ENCODE measurements around the gene C12orf76. TPM values are rescaled to one million over a fixed set of nuclear protein-coding genes. Genes with fewer than 3 reads are reported as not detected.
A peak's percentile ranks its signal among the peaks of the same experiment; 100 is the strongest.

Gene C12orf76
- total and polyA plus RNA-seq, 2 of the 13 experiments (the other 11 are each of a cell fraction or from before 2014, with no cell fraction given): 15.8 to 38.4 TPM

DNA sequence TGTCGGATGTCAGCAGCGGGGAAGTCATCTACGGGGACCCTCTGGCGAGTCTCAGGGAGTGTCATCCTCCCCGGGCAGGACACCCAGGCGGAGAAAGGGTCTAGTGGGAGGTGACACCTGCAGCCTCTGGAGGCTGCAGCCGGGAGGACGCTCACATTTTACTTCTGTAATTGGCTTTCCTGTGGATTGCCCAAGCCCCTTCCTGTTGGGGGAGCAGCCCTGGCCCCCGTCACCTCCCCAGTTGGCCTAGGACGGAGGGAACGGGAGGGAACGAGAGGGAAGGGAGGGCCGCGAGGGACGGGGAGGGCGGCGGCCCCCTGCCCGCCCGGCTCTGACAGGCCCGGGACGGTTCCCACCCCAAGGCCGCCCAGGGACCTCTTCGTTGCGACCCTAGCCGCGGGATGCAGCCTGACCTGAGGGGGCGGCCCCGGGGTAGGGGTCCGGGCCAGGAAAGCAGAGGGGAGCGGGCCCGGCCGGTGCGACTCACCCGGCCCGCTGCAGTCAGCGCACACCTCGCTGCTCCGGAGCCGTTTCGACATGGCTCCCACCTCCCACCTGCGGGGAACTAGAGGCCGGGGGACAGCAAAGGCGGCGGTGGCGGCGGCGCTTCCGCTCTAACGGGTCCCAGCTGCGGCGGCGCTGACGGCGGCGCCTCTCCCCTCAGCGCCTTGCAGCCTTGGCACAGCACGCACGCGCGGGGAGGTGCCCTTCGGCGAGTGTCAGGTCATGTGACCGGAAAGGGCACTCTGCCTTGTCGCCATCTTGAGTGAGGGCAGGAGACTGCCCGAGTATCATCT, 52.4 kb downstream of the C12orf76 start, which contains the start of gene GIT2 (continued):
- 0 out of 2 replicates have a peak, but pooled peaks have one; percentile 27 for TF ChIP-seq ZNF160 (CRISPR knock-in tag; IDR thresholded peaks at IDR 0.05)
- TF ChIP-seq, protein P1, sequence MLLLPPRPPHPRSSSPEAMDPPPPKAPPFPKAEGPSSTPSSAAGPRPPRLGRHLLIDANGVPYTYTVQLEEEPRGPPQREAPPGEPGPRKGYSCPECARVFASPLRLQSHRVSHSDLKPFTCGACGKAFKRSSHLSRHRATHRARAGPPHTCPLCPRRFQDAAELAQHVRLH (CRISPR knock-in tag; IDR thresholded peaks at IDR 0.05; ENCODE audit: borderline replicate concordance, low read depth): no peak
- TF ChIP-seq, protein P2, sequence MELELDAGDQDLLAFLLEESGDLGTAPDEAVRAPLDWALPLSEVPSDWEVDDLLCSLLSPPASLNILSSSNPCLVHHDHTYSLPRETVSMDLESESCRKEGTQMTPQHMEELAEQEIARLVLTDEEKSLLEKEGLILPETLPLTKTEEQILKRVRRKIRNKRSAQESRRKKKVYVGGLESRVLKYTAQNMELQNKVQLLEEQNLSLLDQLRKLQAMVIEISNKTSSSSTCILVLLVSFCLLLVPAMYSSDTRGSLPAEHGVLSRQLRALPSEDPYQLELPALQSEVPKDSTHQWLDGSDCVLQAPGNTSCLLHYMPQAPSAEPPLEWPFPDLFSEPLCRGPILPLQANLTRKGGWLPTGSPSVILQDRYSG (CRISPR knock-in tag; IDR thresholded peaks at IDR 0.05): no peak
- no peak for TF ChIP-seq MBD4 (IDR thresholded peaks at IDR 0.05; ENCODE audit: borderline replicate concordance, low read length)
- TF ChIP-seq, protein P3, sequence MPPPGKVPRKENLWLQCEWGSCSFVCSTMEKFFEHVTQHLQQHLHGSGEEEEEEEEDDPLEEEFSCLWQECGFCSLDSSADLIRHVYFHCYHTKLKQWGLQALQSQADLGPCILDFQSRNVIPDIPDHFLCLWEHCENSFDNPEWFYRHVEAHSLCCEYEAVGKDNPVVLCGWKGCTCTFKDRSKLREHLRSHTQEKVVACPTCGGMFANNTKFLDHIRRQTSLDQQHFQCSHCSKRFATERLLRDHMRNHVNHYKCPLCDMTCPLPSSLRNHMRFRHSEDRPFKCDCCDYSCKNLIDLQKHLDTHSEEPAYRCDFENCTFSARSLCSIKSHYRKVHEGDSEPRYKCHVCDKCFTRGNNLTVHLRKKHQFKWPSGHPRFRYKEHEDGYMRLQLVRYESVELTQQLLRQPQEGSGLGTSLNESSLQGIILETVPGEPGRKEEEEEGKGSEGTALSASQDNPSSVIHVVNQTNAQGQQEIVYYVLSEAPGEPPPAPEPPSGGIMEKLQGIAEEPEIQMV (CRISPR knock-in tag; IDR thresholded peaks at IDR 0.05; ENCODE audit: low read depth): no peak
- no peak for TF ChIP-seq ZBTB20 (CRISPR knock-in tag; IDR thresholded peaks at IDR 0.05; ENCODE audit: borderline replicate concordance, low read depth)
- TF ChIP-seq, protein P4, sequence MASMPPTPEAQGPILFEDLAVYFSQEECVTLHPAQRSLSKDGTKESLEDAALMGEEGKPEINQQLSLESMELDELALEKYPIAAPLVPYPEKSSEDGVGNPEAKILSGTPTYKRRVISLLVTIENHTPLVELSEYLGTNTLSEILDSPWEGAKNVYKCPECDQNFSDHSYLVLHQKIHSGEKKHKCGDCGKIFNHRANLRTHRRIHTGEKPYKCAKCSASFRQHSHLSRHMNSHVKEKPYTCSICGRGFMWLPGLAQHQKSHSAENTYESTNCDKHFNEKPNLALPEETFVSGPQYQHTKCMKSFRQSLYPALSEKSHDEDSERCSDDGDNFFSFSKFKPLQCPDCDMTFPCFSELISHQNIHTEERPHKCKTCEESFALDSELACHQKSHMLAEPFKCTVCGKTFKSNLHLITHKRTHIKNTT (CRISPR knock-in tag; IDR thresholded peaks at IDR 0.05): no peak
- TF ChIP-seq NR3C1 (CRISPR knock-in tag; IDR thresholded peaks at IDR 0.05): no peak
- TF ChIP-seq ZSCAN22 (CRISPR knock-in tag; IDR thresholded peaks at IDR 0.05): peak; percentile 67; the same call in 1 of the 2 replicates
- TF ChIP-seq ZNF124 (CRISPR knock-in tag; IDR thresholded peaks at IDR 0.05): no peak
- TF ChIP-seq MAFF (IDR thresholded peaks at IDR 0.05; ENCODE audit: low read depth, low read length): no peak
- peak; percentile 93 for TF ChIP-seq KAT8 (CRISPR knock-in tag; IDR thresholded peaks at IDR 0.05)
- no peak for TF ChIP-seq MED8 (CRISPR knock-in tag; IDR thresholded peaks at IDR 0.05; ENCODE audit: insufficient replicate concordance)
- TF ChIP-seq, protein P5, sequence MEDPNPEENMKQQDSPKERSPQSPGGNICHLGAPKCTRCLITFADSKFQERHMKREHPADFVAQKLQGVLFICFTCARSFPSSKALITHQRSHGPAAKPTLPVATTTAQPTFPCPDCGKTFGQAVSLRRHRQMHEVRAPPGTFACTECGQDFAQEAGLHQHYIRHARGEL (CRISPR knock-in tag; IDR thresholded peaks at IDR 0.05): 0 out of 2 replicates have a peak, but pooled peaks have one; percentile 58
- no peak for TF ChIP-seq ZNF3 (CRISPR knock-in tag; IDR thresholded peaks at IDR 0.05)
- TF ChIP-seq NONO (IDR thresholded peaks at IDR 0.05): no peak
- peak; percentile 84; the same call in 1 of the 2 replicates for TF ChIP-seq NONO (CRISPR knock-in tag; conservative IDR thresholded peaks at IDR 0.05)
- TF ChIP-seq, protein P6, sequence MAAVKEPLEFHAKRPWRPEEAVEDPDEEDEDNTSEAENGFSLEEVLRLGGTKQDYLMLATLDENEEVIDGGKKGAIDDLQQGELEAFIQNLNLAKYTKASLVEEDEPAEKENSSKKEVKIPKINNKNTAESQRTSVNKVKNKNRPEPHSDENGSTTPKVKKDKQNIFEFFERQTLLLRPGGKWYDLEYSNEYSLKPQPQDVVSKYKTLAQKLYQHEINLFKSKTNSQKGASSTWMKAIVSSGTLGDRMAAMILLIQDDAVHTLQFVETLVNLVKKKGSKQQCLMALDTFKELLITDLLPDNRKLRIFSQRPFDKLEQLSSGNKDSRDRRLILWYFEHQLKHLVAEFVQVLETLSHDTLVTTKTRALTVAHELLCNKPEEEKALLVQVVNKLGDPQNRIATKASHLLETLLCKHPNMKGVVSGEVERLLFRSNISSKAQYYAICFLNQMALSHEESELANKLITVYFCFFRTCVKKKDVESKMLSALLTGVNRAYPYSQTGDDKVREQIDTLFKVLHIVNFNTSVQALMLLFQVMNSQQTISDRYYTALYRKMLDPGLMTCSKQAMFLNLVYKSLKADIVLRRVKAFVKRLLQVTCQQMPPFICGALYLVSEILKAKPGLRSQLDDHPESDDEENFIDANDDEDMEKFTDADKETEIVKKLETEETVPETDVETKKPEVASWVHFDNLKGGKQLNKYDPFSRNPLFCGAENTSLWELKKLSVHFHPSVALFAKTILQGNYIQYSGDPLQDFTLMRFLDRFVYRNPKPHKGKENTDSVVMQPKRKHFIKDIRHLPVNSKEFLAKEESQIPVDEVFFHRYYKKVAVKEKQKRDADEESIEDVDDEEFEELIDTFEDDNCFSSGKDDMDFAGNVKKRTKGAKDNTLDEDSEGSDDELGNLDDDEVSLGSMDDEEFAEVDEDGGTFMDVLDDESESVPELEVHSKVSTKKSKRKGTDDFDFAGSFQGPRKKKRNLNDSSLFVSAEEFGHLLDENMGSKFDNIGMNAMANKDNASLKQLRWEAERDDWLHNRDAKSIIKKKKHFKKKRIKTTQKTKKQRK (IDR thresholded peaks at IDR 0.05; ENCODE audit: low read length): no peak
- TF ChIP-seq EED (CRISPR knock-in tag; IDR thresholded peaks at IDR 0.05): no peak
- no peak for TF ChIP-seq ZNF253 (CRISPR knock-in tag; IDR thresholded peaks at IDR 0.05; ENCODE audit: borderline replicate concordance)

Measured in HepG2 (cell line).